Natural killer cell (primary cell): ENCODE measurements around the gene MAML3. TPM values are rescaled to one million over a fixed set of nuclear protein-coding genes. Genes with fewer than 3 reads are reported as not detected.

Source experiments
- ATAC-seq, 3 donors: fragments of 150-1000 bp in 2 of 3; fragments of 200-7000 bp in 1 of 3; cut with Tn5 transposase; 1 replicate in 1 of 3; 2 replicates in 2 of 3; pipeline ENCODE4 v1.10.0; 2021; ENCODE audit warnings: mild to moderate bottlenecking in 2 of 3, moderate library complexity in 2 of 3
- DNase-seq, 2 donors: peaks; one replicate each; pipeline versions ENCODE4 v3.0.0 to v3.0.0-alpha.2; 2013 to 2021; ENCODE audit warnings: mixed read lengths in 1 of 2
- H3K27ac ChIP-seq: one replicate; pipeline ENCODE4 v1.5.1; 2013; ENCODE audit warnings: mild to moderate bottlenecking, low read length
- H3K27me3 ChIP-seq: one replicate; pipeline ENCODE4 v1.6.1; 2013; ENCODE audit warnings: low read length; ENCODE audit not compliant: control insufficient read depth, insufficient read depth
- H3K36me3 ChIP-seq: one replicate; pipeline ENCODE4 v1.6.1; 2013; ENCODE audit warnings: low read length; ENCODE audit not compliant: control insufficient read depth, insufficient read depth
- H3K4me1 ChIP-seq: one replicate; pipeline ENCODE4 v1.6.1; 2013; ENCODE audit warnings: low read length; ENCODE audit not compliant: control insufficient read depth, insufficient read depth
- H3K4me3 ChIP-seq: one replicate; pipeline ENCODE4 v1.5.1; 2013; ENCODE audit warnings: low read length
- H3K9me3 ChIP-seq: one replicate; pipeline ENCODE4 v1.6.1; 2013; ENCODE audit warnings: low read length; ENCODE audit not compliant: control insufficient read depth, insufficient read depth
- H3K27ac Mint-ChIP-seq, 2 donors: one replicate each; pipeline ENCODE4 v1.8.0; 2022; ENCODE audit warnings: mild to moderate bottlenecking in 2 of 2, mixed read lengths in 2 of 2, moderate library complexity in 1 of 2
- H3K27me3 Mint-ChIP-seq, 2 donors: one replicate each; pipeline ENCODE4 v1.8.0; 2022; ENCODE audit warnings: low read depth in 2 of 2, mixed read lengths in 2 of 2
- H3K36me3 Mint-ChIP-seq: one replicate; pipeline ENCODE4 v1.8.0; 2022; ENCODE audit warnings: mixed read lengths
- H3K4me1 Mint-ChIP-seq, 2 donors: one replicate each; pipeline ENCODE4 v1.8.0; 2022; ENCODE audit warnings: mixed read lengths in 2 of 2
- H3K4me3 Mint-ChIP-seq: one replicate; pipeline ENCODE4 v1.8.0; 2022; ENCODE audit warnings: mild to moderate bottlenecking, moderate library complexity, mixed read lengths
- H3K9me3 Mint-ChIP-seq, 2 donors: one replicate each; pipeline ENCODE4 v1.8.0; 2022; ENCODE audit warnings: mixed read lengths in 2 of 2
- WGBS: methylation state at CpG from one replicate; pipeline ENCODE4 v1.1.7; 2013; ENCODE audit warnings: missing lambda C conversion rate; ENCODE audit not compliant: insufficient coverage; 5-methylcytosine and 5-hydroxymethylcytosine counted together
- intact Hi-C: fragments of 100-400 bp; cut with micrococcal nuclease; formaldehyde crosslinking; loops from one replicate; pipeline ENCODE4 v1.14.2; 2022
- total RNA-seq, 4 donors: library from RNA; stranded (reverse); fragments of 120-200 nt in 1 of 4; gene quantifications; one replicate each; pipeline versions ENCODE4 v1.2.3 to v1.2.4, GENCODE V29; 2013 to 2022
- TF ChIP-seq, protein P1 (sequence below): fragments of 200-600 bp; IDR thresholded peaks from one replicate; pipeline ENCODE4 v1.8.0; 2022; ENCODE audit warnings: antibody characterized with exemption

The MAML3 gene
- total RNA-seq, 3 donors from 2014 or later (not counting 1 experiment from before 2014, with no cell fraction given) = 1.7 to 5.6 (median 2.8) TPM

DNA sequence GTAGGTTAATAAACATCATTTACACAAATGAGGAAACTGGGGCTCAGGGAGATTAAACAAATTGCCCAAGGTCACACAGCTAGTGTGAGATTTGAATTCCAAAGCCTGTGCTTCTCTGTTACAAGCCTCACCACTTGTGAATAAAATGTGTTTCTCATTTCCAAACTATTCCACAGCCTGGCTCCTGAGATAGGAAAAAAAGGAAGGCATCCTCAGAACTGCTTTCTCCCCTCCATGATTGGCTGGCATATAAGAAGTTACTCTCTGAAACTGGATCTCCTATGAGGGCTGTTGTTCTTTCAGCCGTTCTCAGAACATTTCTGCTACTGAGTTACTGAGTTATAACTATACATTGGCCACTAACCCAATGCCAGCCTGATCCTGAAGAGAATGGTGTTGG lies 237.9 kb downstream of the MAML3 start:
- Histone ChIP-seq H3K4me3 (no peak overlapping the region), H3K27ac (no peak overlapping the region), H3K36me3 (no peaks in the 10 kb centered on the region), H3K27me3 (no peaks in the 10 kb centered on the region), H3K9me3 (no peaks in the 10 kb centered on the region), H3K4me1 (no peaks in the 10 kb centered on the region)
- no peak for ATAC-seq
- WGBS = 100% methylated on average over 1 of the region's 1 CpG
- Mint-ChIP-seq H3K27me3 (peaks cover 13 to 33% of the 10 kb centered on the region in 2 donors), H3K4me3 (no peak overlapping the region), H3K27ac (no peak overlapping the region), H3K36me3 (no peaks in the 10 kb centered on the region), H3K9me3 (no peaks in the 10 kb centered on the region), H3K4me1 (no peaks in the 10 kb centered on the region)
- intact Hi-C loops = no loop called here
- no peak for DNase-seq
- TF ChIP-seq, protein P1, sequence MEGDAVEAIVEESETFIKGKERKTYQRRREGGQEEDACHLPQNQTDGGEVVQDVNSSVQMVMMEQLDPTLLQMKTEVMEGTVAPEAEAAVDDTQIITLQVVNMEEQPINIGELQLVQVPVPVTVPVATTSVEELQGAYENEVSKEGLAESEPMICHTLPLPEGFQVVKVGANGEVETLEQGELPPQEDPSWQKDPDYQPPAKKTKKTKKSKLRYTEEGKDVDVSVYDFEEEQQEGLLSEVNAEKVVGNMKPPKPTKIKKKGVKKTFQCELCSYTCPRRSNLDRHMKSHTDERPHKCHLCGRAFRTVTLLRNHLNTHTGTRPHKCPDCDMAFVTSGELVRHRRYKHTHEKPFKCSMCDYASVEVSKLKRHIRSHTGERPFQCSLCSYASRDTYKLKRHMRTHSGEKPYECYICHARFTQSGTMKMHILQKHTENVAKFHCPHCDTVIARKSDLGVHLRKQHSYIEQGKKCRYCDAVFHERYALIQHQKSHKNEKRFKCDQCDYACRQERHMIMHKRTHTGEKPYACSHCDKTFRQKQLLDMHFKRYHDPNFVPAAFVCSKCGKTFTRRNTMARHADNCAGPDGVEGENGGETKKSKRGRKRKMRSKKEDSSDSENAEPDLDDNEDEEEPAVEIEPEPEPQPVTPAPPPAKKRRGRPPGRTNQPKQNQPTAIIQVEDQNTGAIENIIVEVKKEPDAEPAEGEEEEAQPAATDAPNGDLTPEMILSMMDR = no peak

GRCh38 chr4:139915037-139915436 lies 238.9 kb downstream of the MAML3 start:
- no peaks in the 10 kb centered on the region for H3K27me3 ChIP-seq
- H3K4me3 ChIP-seq = no peak overlapping the region
- H3K36me3 ChIP-seq = no peaks in the 10 kb centered on the region
- Mint-ChIP-seq H3K27me3 (peaks cover 12 to 30% of the 10 kb centered on the region in 2 donors), H3K27ac (no peak overlapping the region), H3K36me3 (no peaks in the 10 kb centered on the region), H3K4me3 (no peak overlapping the region), H3K4me1 (no peaks in the 10 kb centered on the region), H3K9me3 (no peaks in the 10 kb centered on the region)
- intact Hi-C loops = no loop called here
- TF ChIP-seq, protein P1 = no peak
- H3K9me3 ChIP-seq = no peaks in the 10 kb centered on the region
- no peak overlapping the region for H3K27ac ChIP-seq
- ATAC-seq (no peak), DNase-seq (no peak)
- WGBS = 76% methylated on average over 1 of the region's 2 CpGs
- H3K4me1 ChIP-seq = no peaks in the 10 kb centered on the region

DNA sequence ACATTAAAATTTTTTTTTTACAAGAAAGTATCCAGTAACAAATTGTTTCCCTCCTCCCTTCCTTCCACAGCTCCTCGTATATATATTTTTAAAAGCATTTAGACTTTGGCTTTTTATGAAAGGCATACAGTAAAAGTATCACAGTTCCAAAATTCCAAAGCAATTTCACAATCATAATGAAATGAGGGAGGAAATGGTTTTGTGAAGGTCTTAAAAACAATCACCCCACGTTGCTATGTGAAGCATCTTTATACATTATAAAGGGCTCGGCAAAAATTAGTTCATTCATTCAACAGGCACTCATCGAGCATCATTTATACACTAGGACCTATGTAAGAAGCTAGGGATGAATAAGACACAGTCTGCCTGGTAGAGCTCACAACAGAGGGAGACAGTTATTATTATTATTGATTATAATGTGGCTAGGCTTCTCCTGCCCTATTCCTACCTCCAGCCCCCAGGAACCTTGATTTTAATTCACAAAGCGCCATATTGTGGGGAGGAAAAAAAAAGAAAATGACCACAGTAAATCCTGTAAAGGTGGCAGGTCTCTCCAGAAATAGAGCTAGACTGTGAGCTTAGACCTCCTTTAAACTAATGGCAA lies 239.9 kb downstream of the MAML3 start:
- DNase-seq (no peak), ATAC-seq (no peak)
- intact Hi-C loops = no loop called here
- WGBS = no CpG with 5 or more reads among the region's 5 CpGs
- TF ChIP-seq, protein P1 = no peak
- Mint-ChIP-seq H3K27me3 (peaks cover 12 to 30% of the 10 kb centered on the region in 2 donors), H3K9me3 (no peaks in the 10 kb centered on the region), H3K4me3 (no peak overlapping the region), H3K4me1 (no peaks in the 10 kb centered on the region), H3K27ac (no peak overlapping the region), H3K36me3 (no peaks in the 10 kb centered on the region)
- H3K4me1 ChIP-seq = no peaks in the 10 kb centered on the region
- H3K9me3 ChIP-seq = no peaks in the 10 kb centered on the region
- no peak overlapping the region for H3K27ac ChIP-seq
- H3K36me3 ChIP-seq = no peaks in the 10 kb centered on the region
- H3K27me3 ChIP-seq = no peaks in the 10 kb centered on the region
- H3K4me3 ChIP-seq = no peak overlapping the region

DNA sequence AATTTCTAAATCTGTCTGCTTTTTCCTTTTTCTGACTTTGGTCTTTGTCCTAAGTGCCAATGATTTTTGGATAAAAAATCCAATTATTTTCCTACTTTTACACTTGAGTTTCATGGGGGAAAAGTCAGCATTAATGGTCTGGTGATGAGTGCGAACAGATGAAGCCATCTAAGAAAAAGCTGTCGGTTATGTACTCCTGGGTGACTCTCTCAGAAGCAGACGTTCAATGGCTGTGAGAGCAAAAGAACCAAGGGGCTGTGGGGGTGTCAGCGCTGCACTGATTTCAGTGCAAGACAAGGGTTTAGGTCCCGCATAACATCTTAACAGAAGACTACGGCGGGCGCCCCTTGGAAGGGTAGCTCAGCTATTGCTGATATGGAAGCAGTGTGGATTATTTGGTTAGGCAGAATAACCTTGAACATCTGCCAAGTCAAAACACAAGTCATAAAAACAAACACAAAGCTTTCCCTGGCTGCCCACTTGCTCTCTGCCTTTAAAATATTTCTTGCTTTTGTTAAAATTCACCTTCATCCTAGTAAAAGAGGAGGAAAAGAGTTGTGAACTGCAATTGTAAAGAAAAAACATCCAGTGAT lies 240.5 kb downstream of the MAML3 start:
- H3K4me3 ChIP-seq = no peak overlapping the region
- Mint-ChIP-seq H3K27me3 (peaks cover 12 to 27% of the 10 kb centered on the region in 2 donors), H3K9me3 (no peaks in the 10 kb centered on the region), H3K4me1 (no peaks in the 10 kb centered on the region), H3K27ac (no peak overlapping the region), H3K4me3 (no peak overlapping the region), H3K36me3 (no peaks in the 10 kb centered on the region)
- intact Hi-C loops = no loop called here
- no peaks in the 10 kb centered on the region for H3K9me3 ChIP-seq
- ATAC-seq (no peak), DNase-seq (no peak)
- H3K4me1 ChIP-seq = no peaks in the 10 kb centered on the region
- 89% methylated on average over 7 of the region's 8 CpGs for WGBS
- no peaks in the 10 kb centered on the region for H3K27me3 ChIP-seq
- TF ChIP-seq, protein P1 = no peak
- H3K36me3 ChIP-seq = no peaks in the 10 kb centered on the region
- H3K27ac ChIP-seq = no peak overlapping the region
